Activated naive CD4-positive, alpha-beta T cell treated with anti-CD3 and anti-CD28 coated beads, Interleukin-2, amount 50 U/mL, for 24 hours (primary cell): ENCODE data around the gene POLR3A.

Source experiments
- H3K27ac Mint-ChIP-seq: one replicate; pipeline ENCODE4 v1.8.0; 2021; ENCODE audit warnings: mild to moderate bottlenecking, mixed read lengths
- H3K27me3 Mint-ChIP-seq: one replicate; pipeline ENCODE4 v1.8.0; 2021; ENCODE audit warnings: mixed read lengths
- H3K36me3 Mint-ChIP-seq: one replicate; pipeline ENCODE4 v1.8.0; 2021; ENCODE audit warnings: mixed read lengths
- H3K4me1 Mint-ChIP-seq: one replicate; pipeline ENCODE4 v1.8.0; 2021; ENCODE audit warnings: mixed read lengths
- H3K4me3 Mint-ChIP-seq: one replicate; pipeline ENCODE4 v1.8.0; 2021; ENCODE audit warnings: mild to moderate bottlenecking, mixed read lengths
- H3K9me3 Mint-ChIP-seq: one replicate; pipeline ENCODE4 v1.8.0; 2021; ENCODE audit warnings: mixed read lengths

The POLR3A gene

DNA sequence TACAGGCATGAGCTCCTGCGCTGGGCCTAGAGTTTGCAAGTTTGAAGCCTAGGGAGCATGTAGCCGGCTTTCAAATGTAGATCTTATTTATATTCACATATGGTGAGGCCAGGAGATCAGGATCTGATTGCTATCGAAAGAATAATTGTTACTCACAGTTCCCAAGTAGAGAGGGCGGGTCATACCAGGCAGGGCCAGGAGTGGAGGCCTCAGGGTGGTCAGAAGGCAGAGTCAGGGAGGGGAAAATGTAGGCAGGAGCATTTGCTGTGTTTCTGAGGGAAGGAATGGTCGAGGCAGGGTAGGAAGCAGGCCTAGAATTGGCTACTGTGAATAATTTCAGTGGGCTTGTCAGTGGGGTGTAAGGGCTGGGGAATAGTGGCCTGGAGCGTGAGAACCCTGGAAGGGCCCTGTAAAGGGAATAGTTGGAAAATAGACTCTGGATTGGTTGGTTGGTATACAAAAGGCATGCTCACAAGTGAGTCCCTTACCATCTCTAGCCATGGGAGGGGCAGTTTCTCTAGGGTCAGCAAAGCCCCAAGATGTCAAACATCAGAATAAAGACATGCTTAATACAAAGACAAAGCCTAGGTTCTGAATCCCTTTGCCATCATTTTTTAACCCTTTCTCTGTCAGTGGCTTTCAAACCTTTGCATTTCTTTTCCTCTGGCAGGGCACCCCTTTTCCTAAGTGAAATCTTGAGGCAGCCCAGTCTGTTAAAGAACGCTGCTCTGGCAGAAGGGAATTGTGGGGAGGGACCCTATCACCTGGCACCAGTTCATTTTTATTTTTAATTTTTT is 66.8 kb downstream of the POLR3A start:
- no peaks in the 10 kb centered on the region for H3K36me3 Mint-ChIP-seq
- H3K4me3 Mint-ChIP-seq: no peak overlapping the region
- H3K27ac Mint-ChIP-seq: no peak overlapping the region
- H3K4me1 Mint-ChIP-seq: no peaks in the 10 kb centered on the region
- H3K9me3 Mint-ChIP-seq: no peaks in the 10 kb centered on the region
- H3K27me3 Mint-ChIP-seq: peaks cover 3% of the 10 kb centered on the region

DNA sequence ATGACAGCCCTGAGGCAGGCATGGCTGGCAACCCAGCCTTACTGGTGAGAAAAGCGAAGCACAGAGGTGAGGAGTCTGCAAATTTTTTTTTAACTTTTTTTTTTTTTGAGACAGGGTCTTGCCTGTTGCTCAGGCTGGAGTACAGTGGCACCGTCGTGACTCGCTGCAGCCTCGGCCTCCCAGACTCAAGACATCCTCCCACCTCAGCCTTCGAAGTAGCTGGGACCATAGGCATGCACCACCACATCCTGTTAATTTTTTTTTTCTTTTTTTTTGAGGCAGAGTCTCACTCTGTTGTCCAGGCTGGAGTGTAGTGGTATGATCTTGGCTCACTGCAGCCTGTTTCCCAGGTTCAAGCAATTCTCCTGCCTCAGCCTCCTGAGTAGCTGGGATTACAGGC is 67.6 kb downstream of the POLR3A start:
- H3K4me3 Mint-ChIP-seq: no peak overlapping the region
- H3K27me3 Mint-ChIP-seq: peaks cover 3% of the 10 kb centered on the region
- no peaks in the 10 kb centered on the region for H3K36me3 Mint-ChIP-seq
- H3K9me3 Mint-ChIP-seq: no peaks in the 10 kb centered on the region
- no peaks in the 10 kb centered on the region for H3K4me1 Mint-ChIP-seq
- no peak overlapping the region for H3K27ac Mint-ChIP-seq

GRCh38 chr10:77960829-77961329 is 68.4 kb downstream of the POLR3A start:
- H3K9me3 Mint-ChIP-seq: no peaks in the 10 kb centered on the region
- H3K27ac Mint-ChIP-seq: no peak overlapping the region
- no peaks in the 10 kb centered on the region for H3K4me1 Mint-ChIP-seq
- H3K4me3 Mint-ChIP-seq: no peak overlapping the region
- H3K36me3 Mint-ChIP-seq: no peaks in the 10 kb centered on the region
- peaks cover 3% of the 10 kb centered on the region for H3K27me3 Mint-ChIP-seq

- Mint-ChIP-seq H3K9me3 (no peaks in the 10 kb centered on the region), H3K27ac (no peak overlapping the region), H3K4me3 (no peak overlapping the region), H3K27me3 (peaks cover 3% of the 10 kb centered on the region), H3K36me3 (no peaks in the 10 kb centered on the region), H3K4me1 (no peaks in the 10 kb centered on the region)
Measured at GRCh38 chr10:77959887-77960455, 69.3 kb downstream of the POLR3A start.

DNA sequence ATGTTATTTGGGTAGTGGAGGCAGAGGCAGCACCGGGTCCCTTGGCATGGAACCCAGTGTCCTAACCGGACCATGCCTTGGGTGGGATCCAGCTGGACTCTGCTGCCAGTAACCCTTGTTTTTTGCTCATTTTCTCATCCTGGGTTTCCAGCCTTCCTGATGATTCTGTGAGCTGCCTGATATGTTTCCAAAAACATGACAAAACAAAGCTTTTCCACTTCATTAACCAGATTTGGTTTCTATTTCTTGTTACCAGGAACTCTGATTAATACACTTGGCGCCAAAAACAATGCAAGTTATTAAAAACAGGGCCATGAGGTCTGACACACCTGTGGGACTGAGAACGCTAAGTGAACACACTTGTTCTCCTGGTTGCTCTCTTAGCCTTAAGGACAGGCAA is 69.9 kb downstream of the POLR3A start:
- H3K27me3 Mint-ChIP-seq: peaks cover 2% of the 10 kb centered on the region
- no peaks in the 10 kb centered on the region for H3K36me3 Mint-ChIP-seq
- H3K4me1 Mint-ChIP-seq: no peaks in the 10 kb centered on the region
- no peak overlapping the region for H3K4me3 Mint-ChIP-seq
- no peaks in the 10 kb centered on the region for H3K9me3 Mint-ChIP-seq
- H3K27ac Mint-ChIP-seq: no peak overlapping the region

- Mint-ChIP-seq H3K27me3 (peaks cover 8% of the 10 kb centered on the region), H3K36me3 (peaks cover 2% of the 10 kb centered on the region), H3K9me3 (peaks cover 7% of the 10 kb centered on the region), H3K4me3 (no peak overlapping the region), H3K27ac (no peak overlapping the region), H3K4me1 (no peaks in the 10 kb centered on the region)
Measured at GRCh38 chr10:77955136-77955535, 74.2 kb downstream of the POLR3A start.

- H3K4me3 Mint-ChIP-seq: no peak overlapping the region
- peaks cover 2% of the 10 kb centered on the region for H3K36me3 Mint-ChIP-seq
- H3K27me3 Mint-ChIP-seq: peaks cover 17% of the 10 kb centered on the region
- H3K27ac Mint-ChIP-seq: no peak overlapping the region
- peaks cover 7% of the 10 kb centered on the region for H3K9me3 Mint-ChIP-seq
- H3K4me1 Mint-ChIP-seq: no peaks in the 10 kb centered on the region
Measured at GRCh38 chr10:77949167-77949566, 80.1 kb downstream of the POLR3A start.

DNA sequence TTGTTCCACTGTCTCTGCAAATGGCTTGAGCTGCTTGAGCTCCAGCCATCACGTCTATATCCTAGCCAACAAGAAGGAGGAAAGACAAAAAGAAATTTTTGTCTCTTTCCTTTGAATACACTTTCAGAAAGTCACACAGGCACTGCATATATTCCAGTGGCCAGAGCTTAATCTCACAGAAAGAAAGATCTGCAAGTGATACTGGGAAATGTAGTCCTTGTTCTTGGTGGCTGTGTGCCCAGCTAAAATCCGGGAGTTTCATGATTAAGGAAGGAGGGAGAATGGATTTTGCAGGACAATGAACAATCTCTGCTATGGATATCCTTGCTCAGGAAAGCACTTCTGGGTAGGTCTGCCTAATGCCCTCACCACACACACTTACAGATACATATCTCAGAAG is 83.2 kb downstream of the POLR3A start:
- peaks cover 15% of the 10 kb centered on the region for H3K27me3 Mint-ChIP-seq

DNA sequence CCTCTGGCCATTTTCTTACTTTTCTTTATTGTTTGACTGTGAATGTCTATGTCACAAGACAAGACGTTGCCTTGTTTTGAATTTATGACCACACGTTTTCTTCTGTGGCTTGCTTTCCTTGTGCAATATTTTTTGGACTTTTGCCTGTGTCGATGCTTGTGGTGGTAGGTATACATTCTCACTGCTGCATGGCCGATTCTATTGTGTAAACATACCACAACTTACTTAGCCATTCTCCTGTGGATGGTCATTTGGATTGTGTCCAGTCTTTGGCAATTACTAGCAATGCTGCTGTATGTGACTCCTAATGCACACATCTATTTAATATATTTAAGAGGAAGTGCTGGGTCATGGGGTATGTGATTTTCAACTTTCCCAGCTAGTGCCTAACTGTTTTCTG is 84.8 kb downstream of the POLR3A start:
- H3K4me1 Mint-ChIP-seq: no peaks in the 10 kb centered on the region
- peaks cover 9% of the 10 kb centered on the region for H3K27me3 Mint-ChIP-seq
- H3K9me3 Mint-ChIP-seq: no peaks in the 10 kb centered on the region
- no peaks in the 10 kb centered on the region for H3K36me3 Mint-ChIP-seq
- H3K4me3 Mint-ChIP-seq: no peak overlapping the region
- no peak overlapping the region for H3K27ac Mint-ChIP-seq

More for the DNA sequence above, 83.2 kb downstream of the POLR3A start:
- Mint-ChIP-seq H3K36me3 (no peaks in the 10 kb centered on the region), H3K9me3 (peaks cover 7% of the 10 kb centered on the region), H3K4me1 (no peaks in the 10 kb centered on the region), H3K27ac (no peak overlapping the region), H3K4me3 (no peak overlapping the region)

GRCh38 chr10:77943121-77943901 is 86.0 kb downstream of the POLR3A start:
- H3K36me3 Mint-ChIP-seq: no peaks in the 10 kb centered on the region
- H3K9me3 Mint-ChIP-seq: no peaks in the 10 kb centered on the region
- no peaks in the 10 kb centered on the region for H3K4me1 Mint-ChIP-seq
- H3K4me3 Mint-ChIP-seq: no peak overlapping the region
- H3K27me3 Mint-ChIP-seq: peaks cover 6% of the 10 kb centered on the region
- H3K27ac Mint-ChIP-seq: no peak overlapping the region

DNA sequence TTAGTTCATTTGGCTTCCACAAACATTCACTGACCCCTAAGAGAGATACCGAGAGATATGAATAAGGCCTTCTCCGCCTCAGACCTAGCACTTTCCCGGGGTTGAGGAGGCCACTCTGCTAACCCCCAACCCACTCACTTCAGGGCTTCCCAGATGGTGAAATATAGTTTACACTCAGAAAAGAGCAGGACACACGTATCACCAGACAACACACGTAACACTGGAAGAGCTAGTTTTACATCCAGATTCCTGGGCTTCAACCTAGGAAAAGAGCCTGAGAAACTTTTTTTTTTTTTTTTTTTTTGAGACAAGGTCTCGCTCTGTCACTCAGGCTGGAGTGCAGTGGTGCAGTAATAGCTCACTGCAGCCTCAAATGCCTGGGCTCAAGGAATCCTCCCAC is 87.5 kb downstream of the POLR3A start:
- H3K27me3 Mint-ChIP-seq: peaks cover 6% of the 10 kb centered on the region
- H3K27ac Mint-ChIP-seq: peak overlapping the region; percentile 63
- no peaks in the 10 kb centered on the region for H3K4me1 Mint-ChIP-seq
- no peaks in the 10 kb centered on the region for H3K36me3 Mint-ChIP-seq
- H3K4me3 Mint-ChIP-seq: no peak overlapping the region
- H3K9me3 Mint-ChIP-seq: no peaks in the 10 kb centered on the region

DNA sequence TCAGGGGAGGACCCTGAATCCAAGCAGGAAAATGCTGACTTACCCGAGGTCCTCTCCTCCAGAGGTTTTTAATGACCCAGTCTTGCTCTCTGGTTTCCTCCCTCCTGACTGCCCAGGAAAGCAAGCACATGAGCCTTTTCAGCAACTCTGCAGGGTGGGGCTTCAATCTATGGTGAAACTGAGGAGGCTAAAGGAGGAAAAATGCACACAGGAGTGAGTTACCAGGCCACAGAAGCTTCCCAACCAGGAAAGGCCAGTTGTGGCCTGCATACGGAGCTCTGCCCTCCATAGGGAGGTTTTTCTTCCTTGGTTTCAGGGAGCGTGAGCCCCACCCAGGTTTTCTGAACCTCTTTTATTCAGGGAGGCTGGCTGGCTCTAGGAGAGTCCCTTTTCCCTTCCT is 88.7 kb downstream of the POLR3A start:
- Mint-ChIP-seq H3K9me3 (no peaks in the 10 kb centered on the region), H3K36me3 (no peaks in the 10 kb centered on the region), H3K27ac (no peak overlapping the region), H3K4me3 (no peak overlapping the region), H3K4me1 (no peaks in the 10 kb centered on the region), H3K27me3 (peaks cover 5% of the 10 kb centered on the region)

DNA sequence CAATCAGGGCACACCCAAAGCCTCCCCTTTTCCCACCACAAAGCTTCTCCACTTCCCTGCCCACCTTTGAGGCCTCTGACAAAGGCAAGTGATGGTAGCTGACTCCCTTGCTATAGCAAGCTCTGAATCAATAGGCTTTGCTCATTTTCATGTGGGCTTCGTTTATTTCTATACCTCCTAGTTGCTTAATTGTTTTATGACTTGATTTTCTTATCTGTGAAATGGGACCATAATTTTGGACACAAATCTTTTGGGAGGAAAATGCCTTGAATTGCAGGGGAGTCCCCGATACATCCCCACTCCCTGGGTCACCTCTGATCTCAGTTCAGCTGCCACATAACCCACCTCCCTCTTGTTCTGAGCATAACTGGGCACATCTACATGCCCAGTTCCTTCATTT is 89.1 kb downstream of the POLR3A start:
- no peaks in the 10 kb centered on the region for H3K9me3 Mint-ChIP-seq

GRCh38 chr10:77939561-77940001 is 89.7 kb downstream of the POLR3A start:
- Mint-ChIP-seq H3K36me3 (no peaks in the 10 kb centered on the region), H3K4me1 (no peaks in the 10 kb centered on the region), H3K9me3 (no peaks in the 10 kb centered on the region), H3K27ac (no peak overlapping the region), H3K4me3 (no peak overlapping the region), H3K27me3 (peaks cover 2% of the 10 kb centered on the region)

More for the DNA sequence above, 89.1 kb downstream of the POLR3A start:
- no peaks in the 10 kb centered on the region for H3K36me3 Mint-ChIP-seq
- H3K4me3 Mint-ChIP-seq: no peak overlapping the region
- H3K27me3 Mint-ChIP-seq: peaks cover 5% of the 10 kb centered on the region
- H3K4me1 Mint-ChIP-seq: no peaks in the 10 kb centered on the region
- no peak overlapping the region for H3K27ac Mint-ChIP-seq

GRCh38 chr10:77936697-77937567 is 92.4 kb downstream of the POLR3A start:
- no peak overlapping the region for H3K27ac Mint-ChIP-seq

More at GRCh38 chr10:77936697-77937567, 92.4 kb downstream of the POLR3A start:
- no peak overlapping the region for H3K4me3 Mint-ChIP-seq
- H3K4me1 Mint-ChIP-seq: no peaks in the 10 kb centered on the region
- H3K27me3 Mint-ChIP-seq: peaks cover 2% of the 10 kb centered on the region
- H3K36me3 Mint-ChIP-seq: no peaks in the 10 kb centered on the region
- H3K9me3 Mint-ChIP-seq: no peaks in the 10 kb centered on the region
